IPS-18a (cell line): Measurements from ENCODE around the gene RIMOC1.
A peak's percentile ranks its signal among the peaks of the same experiment; 100 is the strongest.

Experiments
- H3K27ac ChIP-seq: one replicate; pipeline ENCODE4 v1.5.1; 2013; ENCODE audit warnings: low read length
- H3K27me3 ChIP-seq: one replicate; pipeline ENCODE4 v1.6.1; 2013; ENCODE audit warnings: mild to moderate bottlenecking, low read length; ENCODE audit not compliant: control insufficient read depth, insufficient read depth
- H3K36me3 ChIP-seq: one replicate; pipeline ENCODE4 v1.6.1; 2013; ENCODE audit warnings: low read depth, low read length; ENCODE audit not compliant: control insufficient read depth
- H3K4me1 ChIP-seq: one replicate; pipeline ENCODE4 v1.6.1; 2013; ENCODE audit warnings: low read depth, low read length; ENCODE audit not compliant: control insufficient read depth
- H3K4me3 ChIP-seq: one replicate; pipeline ENCODE4 v1.5.1; 2013; ENCODE audit warnings: low read length
- H3K9ac ChIP-seq: one replicate; pipeline ENCODE4 v1.6.1; 2013; ENCODE audit warnings: mild to moderate bottlenecking, low read length, moderate library complexity
- H3K9me3 ChIP-seq: one replicate; pipeline ENCODE4 v1.6.1; 2013; ENCODE audit warnings: low read depth, low read length; ENCODE audit not compliant: control insufficient read depth

The RIMOC1 gene

GRCh38 chr5:41893074-41893851, 10.9 kb upstream of the RIMOC1 start:
- peaks cover 3% of the 10 kb centered on the region for H3K9me3 ChIP-seq
- no peak overlapping the region for H3K9ac ChIP-seq
- no peaks in the 10 kb centered on the region for H3K36me3 ChIP-seq
- no peaks in the 10 kb centered on the region for H3K4me1 ChIP-seq
- H3K4me3 ChIP-seq = no peak overlapping the region
- no peak overlapping the region for H3K27ac ChIP-seq
- H3K27me3 ChIP-seq = peaks cover 8% of the 10 kb centered on the region

- no peaks in the 10 kb centered on the region for H3K4me1 ChIP-seq
- H3K27ac ChIP-seq = no peak overlapping the region
- no peak overlapping the region for H3K9ac ChIP-seq
- no peaks in the 10 kb centered on the region for H3K9me3 ChIP-seq
- no peak overlapping the region for H3K4me3 ChIP-seq
- H3K27me3 ChIP-seq = peaks cover 8% of the 10 kb centered on the region
- H3K36me3 ChIP-seq = no peaks in the 10 kb centered on the region
Observed at GRCh38 chr5:41896230-41896629, 7.9 kb upstream of the RIMOC1 start.

- peak overlapping the region; percentile 56 for H3K4me3 ChIP-seq
- peak overlapping the region; percentile 3 for H3K27ac ChIP-seq
- peaks cover 4% of the 10 kb centered on the region for H3K4me1 ChIP-seq
- no peaks in the 10 kb centered on the region for H3K9me3 ChIP-seq
- peak overlapping the region; percentile 40 for H3K9ac ChIP-seq
- peaks cover 16% of the 10 kb centered on the region for H3K36me3 ChIP-seq
- H3K27me3 ChIP-seq = peaks cover 4% of the 10 kb centered on the region
Observed at GRCh38 chr5:41903382-41903891, 707 bp upstream of the RIMOC1 start.

- H3K36me3 ChIP-seq = peaks cover 38% of the 10 kb centered on the region
- H3K4me1 ChIP-seq = peaks cover 4% of the 10 kb centered on the region
- no peak overlapping the region for H3K4me3 ChIP-seq
- peaks cover 4% of the 10 kb centered on the region for H3K27me3 ChIP-seq
- H3K9me3 ChIP-seq = no peaks in the 10 kb centered on the region
- no peak overlapping the region for H3K27ac ChIP-seq
- no peak overlapping the region for H3K9ac ChIP-seq
Observed at GRCh38 chr5:41906151-41906550, 2.0 kb downstream of the RIMOC1 start.

- H3K27me3 ChIP-seq = no peaks in the 10 kb centered on the region
- no peaks in the 10 kb centered on the region for H3K9me3 ChIP-seq
- peaks cover under 1% of the 10 kb centered on the region for H3K4me1 ChIP-seq
- H3K36me3 ChIP-seq = peaks cover 60% of the 10 kb centered on the region
- H3K9ac ChIP-seq = no peak overlapping the region
- H3K4me3 ChIP-seq = no peak overlapping the region
- H3K27ac ChIP-seq = no peak overlapping the region
Observed at GRCh38 chr5:41908374-41909079, 4.4 kb downstream of the RIMOC1 start.

- Histone ChIP-seq H3K27me3 (no peaks in the 10 kb centered on the region), H3K4me1 (no peaks in the 10 kb centered on the region), H3K36me3 (peaks cover 59% of the 10 kb centered on the region), H3K9ac (no peak overlapping the region), H3K27ac (no peak overlapping the region), H3K9me3 (no peaks in the 10 kb centered on the region), H3K4me3 (no peak overlapping the region)
Observed at GRCh38 chr5:41918105-41918504, 14.0 kb downstream of the RIMOC1 start.

- Histone ChIP-seq H3K36me3 (peaks cover 34% of the 10 kb centered on the region), H3K27me3 (no peaks in the 10 kb centered on the region), H3K27ac (no peak overlapping the region)
Observed at GRCh38 chr5:41921166-41921565, 17.0 kb downstream of the RIMOC1 start.

GRCh38 chr5:41921874-41922273, 17.7 kb downstream of the RIMOC1 start:
- no peaks in the 10 kb centered on the region for H3K9me3 ChIP-seq
- no peak overlapping the region for H3K27ac ChIP-seq
- no peak overlapping the region for H3K4me3 ChIP-seq
- no peaks in the 10 kb centered on the region for H3K4me1 ChIP-seq
- no peak overlapping the region for H3K9ac ChIP-seq
- H3K36me3 ChIP-seq = peaks cover 28% of the 10 kb centered on the region
- no peaks in the 10 kb centered on the region for H3K27me3 ChIP-seq

More at GRCh38 chr5:41921166-41921565, 17.0 kb downstream of the RIMOC1 start:
- Histone ChIP-seq H3K4me3 (no peak overlapping the region), H3K9ac (no peak overlapping the region), H3K9me3 (no peaks in the 10 kb centered on the region), H3K4me1 (no peaks in the 10 kb centered on the region)

GRCh38 chr5:41924526-41924871, 20.4 kb downstream of the RIMOC1 start:
- H3K9me3 ChIP-seq = no peaks in the 10 kb centered on the region
- peak overlapping the region; percentile 70 for H3K4me3 ChIP-seq
- H3K9ac ChIP-seq = peak overlapping the region; percentile 54
- H3K36me3 ChIP-seq = peaks cover 8% of the 10 kb centered on the region
- H3K4me1 ChIP-seq = no peaks in the 10 kb centered on the region
- H3K27me3 ChIP-seq = no peaks in the 10 kb centered on the region
- no peak overlapping the region for H3K27ac ChIP-seq

- H3K36me3 ChIP-seq = peaks cover 3% of the 10 kb centered on the region
- H3K27me3 ChIP-seq = no peaks in the 10 kb centered on the region
- H3K9me3 ChIP-seq = no peaks in the 10 kb centered on the region
- no peaks in the 10 kb centered on the region for H3K4me1 ChIP-seq
- peak within 1 kb of the TSS; percentile 70 for H3K4me3 ChIP-seq
- H3K9ac ChIP-seq = peak within 1 kb of the TSS; percentile 54
- no peak within 1 kb of the TSS for H3K27ac ChIP-seq
Observed at GRCh38 chr5:41924872-41925554, 20.9 kb downstream of the RIMOC1 start, which contains the start of gene FBXO4. FBXO4 (plus strand) TSS chr5:41925281; CDS start chr5:41925310, 29 bp downstream.

GRCh38 chr5:41925555-41925951, 21.4 kb downstream of the RIMOC1 start:
- no peaks in the 10 kb centered on the region for H3K9me3 ChIP-seq
- no peak overlapping the region for H3K27ac ChIP-seq
- no peaks in the 10 kb centered on the region for H3K27me3 ChIP-seq
- H3K36me3 ChIP-seq = no peaks in the 10 kb centered on the region
- H3K4me1 ChIP-seq = no peaks in the 10 kb centered on the region
- H3K4me3 ChIP-seq = peak overlapping the region; percentile 70
- H3K9ac ChIP-seq = peak overlapping the region; percentile 54
